CD14-positive monocyte (primary cell): ENCODE measurements around the gene GOLM1. TPM values are rescaled to one million over a fixed set of nuclear protein-coding genes. Genes with fewer than 3 reads are reported as not detected.

Experiments used
- DNase-seq, 3 donors: peaks; one replicate each; pipeline ENCODE4 v3.0.0-alpha.2; 2011 to 2022
- H2AFZ ChIP-seq: 2 replicates; pipeline ENCODE4 v1.6.0; 2012; ENCODE audit warnings: mild to moderate bottlenecking, low read depth, low read length, inconsistent platforms; ENCODE audit not compliant: insufficient read depth, poor library complexity, severe bottlenecking
- H3K27ac ChIP-seq, 2 donors: 1 replicate in 1 of 2; 2 replicates in 1 of 2; pipeline ENCODE4 v1.5.1; 2012 to 2013; ENCODE audit warnings: low read length in 2 of 2, control low read depth in 1 of 2, inconsistent platforms in 1 of 2, low read depth in 1 of 2, mild to moderate bottlenecking in 1 of 2
- H3K27me3 ChIP-seq, 2 donors: one replicate each; pipeline versions ENCODE4 v1.6.0 to v1.6.1; 2011 to 2013; ENCODE audit warnings: low read length in 2 of 2; ENCODE audit not compliant: control insufficient read depth in 2 of 2, insufficient read depth in 2 of 2
- H3K36me3 ChIP-seq, 2 donors: replicated peaks in 1 of 2; 1 replicate in 1 of 2; 2 replicates in 1 of 2; pipeline versions ENCODE4 v1.5.1 to v1.6.1; 2012 to 2013; ENCODE audit warnings: low read length in 2 of 2, control low read depth in 1 of 2, inconsistent platforms in 1 of 2, mild to moderate bottlenecking in 1 of 2; ENCODE audit not compliant: insufficient read depth in 2 of 2, control insufficient read depth in 1 of 2
- H3K4me1 ChIP-seq, 2 donors: 1 replicate in 1 of 2; 2 replicates in 1 of 2; pipeline versions ENCODE4 v1.5.1 to v1.6.1; 2012 to 2013; ENCODE audit warnings: low read length in 2 of 2, control low read depth in 1 of 2, inconsistent platforms in 1 of 2, mild to moderate bottlenecking in 1 of 2, moderate library complexity in 1 of 2; ENCODE audit not compliant: insufficient read depth in 2 of 2, control insufficient read depth in 1 of 2
- H3K4me2 ChIP-seq: replicated peaks from 2 replicates; pipeline ENCODE3; 2012; ENCODE audit warnings: low read length, moderate library complexity, mild to moderate bottlenecking; ENCODE audit not compliant: poor library complexity, severe bottlenecking; ENCODE audit errors: extremely low read depth
- H3K4me3 ChIP-seq, 3 experiments: fragments of 200-600 bp in 1 of 3; sonication (generic) in 1 of 3; replicated peaks in 1 of 3; 1 replicate in 2 of 3; 2 replicates in 1 of 3; pipeline ENCODE4 v1.5.1; 2011 to 2013; ENCODE audit warnings: low read length in 3 of 3, mild to moderate bottlenecking in 3 of 3, control low read depth in 2 of 3, low read depth in 2 of 3, inconsistent platforms in 1 of 3, moderate library complexity in 1 of 3
- H3K79me2 ChIP-seq: 2 replicates; pipeline ENCODE4 v1.6.0; 2012; ENCODE audit warnings: mild to moderate bottlenecking, control low read depth, inconsistent platforms, low read length, moderate library complexity; ENCODE audit not compliant: insufficient read depth
- H3K9ac ChIP-seq: 2 replicates; pipeline ENCODE4 v1.6.0; 2017; ENCODE audit warnings: low read length, mild to moderate bottlenecking; ENCODE audit not compliant: insufficient read depth, poor library complexity, severe bottlenecking
- H3K9me3 ChIP-seq, 2 donors: replicated peaks in 1 of 2; 1 replicate in 1 of 2; 2 replicates in 1 of 2; pipeline versions ENCODE4 v1.5.1 to v1.6.1; 2012 to 2013; ENCODE audit warnings: low read length in 2 of 2, control low read depth in 1 of 2; ENCODE audit not compliant: control insufficient read depth in 1 of 2, insufficient read depth in 1 of 2
- H4K20me1 ChIP-seq: 2 replicates; pipeline ENCODE4 v1.6.0; 2012; ENCODE audit warnings: mild to moderate bottlenecking, low read length, control low read depth, moderate library complexity; ENCODE audit not compliant: insufficient read depth
- H3K27ac Mint-ChIP-seq, 7 donors: one replicate each; pipeline ENCODE4 v1.8.0; 2020; ENCODE audit warnings: mild to moderate bottlenecking in 7 of 7, mixed read lengths in 7 of 7, moderate library complexity in 6 of 7, inconsistent platforms in 2 of 7
- H3K27me3 Mint-ChIP-seq, 3 donors: one replicate each; pipeline ENCODE4 v1.8.0; 2021 to 2022; ENCODE audit warnings: low read depth in 3 of 3, mild to moderate bottlenecking in 3 of 3, mixed read lengths in 3 of 3, moderate library complexity in 3 of 3, inconsistent platforms in 1 of 3
- H3K36me3 Mint-ChIP-seq, 2 donors: one replicate each; pipeline ENCODE4 v1.8.0; 2020; ENCODE audit warnings: mixed read lengths in 2 of 2, inconsistent platforms in 1 of 2, mild to moderate bottlenecking in 1 of 2
- H3K4me1 Mint-ChIP-seq: one replicate; pipeline ENCODE4 v1.8.0; 2020; ENCODE audit warnings: mild to moderate bottlenecking, mixed read lengths
- H3K4me3 Mint-ChIP-seq, 2 donors: one replicate each; pipeline ENCODE4 v1.8.0; 2020; ENCODE audit warnings: mild to moderate bottlenecking in 2 of 2, mixed read lengths in 2 of 2, moderate library complexity in 1 of 2
- H3K9me3 Mint-ChIP-seq, 7 donors: one replicate each; pipeline ENCODE4 v1.8.0; 2020 to 2022; ENCODE audit warnings: mixed read lengths in 7 of 7, mild to moderate bottlenecking in 6 of 7, moderate library complexity in 6 of 7, inconsistent platforms in 2 of 7
- CTCF ChIP-seq: fragments of 200-600 bp; IDR thresholded peaks from one replicate; pipeline ENCODE4 v1.8.0; 2022; ENCODE audit warnings: antibody characterized with exemption, mild to moderate bottlenecking
- WGBS: methylation state at CpG from one replicate; pipeline ENCODE4 v1.1.5; 2013; ENCODE audit warnings: missing lambda C conversion rate; ENCODE audit not compliant: insufficient coverage; 5-methylcytosine and 5-hydroxymethylcytosine counted together
- intact Hi-C, 2 donors: fragments of 100-400 bp; cut with micrococcal nuclease; formaldehyde crosslinking; loops; one replicate each; pipeline versions ENCODE4 v1.15.0 to v1.15.1; 2023
- polyA plus RNA-seq, 3 donors: library from polyadenylated mRNA; depleted of rRNA in 1 of 3; unstranded in 2 of 3; stranded (reverse) in 1 of 3; fragments of 300-500 nt in 2 of 3; fragments of >200 nt in 1 of 3; fragmentation: Illumina TruSeq in 2 of 3; gene quantifications; 1 replicate in 2 of 3; 2 replicates in 1 of 3; pipeline ENCODE4 v1.2.3, GENCODE V29; 2012 to 2021

The GOLM1 gene
- polyA plus RNA-seq, 3 donors, result 10.4 to 27.5 (median 12.9) TPM

DNA sequence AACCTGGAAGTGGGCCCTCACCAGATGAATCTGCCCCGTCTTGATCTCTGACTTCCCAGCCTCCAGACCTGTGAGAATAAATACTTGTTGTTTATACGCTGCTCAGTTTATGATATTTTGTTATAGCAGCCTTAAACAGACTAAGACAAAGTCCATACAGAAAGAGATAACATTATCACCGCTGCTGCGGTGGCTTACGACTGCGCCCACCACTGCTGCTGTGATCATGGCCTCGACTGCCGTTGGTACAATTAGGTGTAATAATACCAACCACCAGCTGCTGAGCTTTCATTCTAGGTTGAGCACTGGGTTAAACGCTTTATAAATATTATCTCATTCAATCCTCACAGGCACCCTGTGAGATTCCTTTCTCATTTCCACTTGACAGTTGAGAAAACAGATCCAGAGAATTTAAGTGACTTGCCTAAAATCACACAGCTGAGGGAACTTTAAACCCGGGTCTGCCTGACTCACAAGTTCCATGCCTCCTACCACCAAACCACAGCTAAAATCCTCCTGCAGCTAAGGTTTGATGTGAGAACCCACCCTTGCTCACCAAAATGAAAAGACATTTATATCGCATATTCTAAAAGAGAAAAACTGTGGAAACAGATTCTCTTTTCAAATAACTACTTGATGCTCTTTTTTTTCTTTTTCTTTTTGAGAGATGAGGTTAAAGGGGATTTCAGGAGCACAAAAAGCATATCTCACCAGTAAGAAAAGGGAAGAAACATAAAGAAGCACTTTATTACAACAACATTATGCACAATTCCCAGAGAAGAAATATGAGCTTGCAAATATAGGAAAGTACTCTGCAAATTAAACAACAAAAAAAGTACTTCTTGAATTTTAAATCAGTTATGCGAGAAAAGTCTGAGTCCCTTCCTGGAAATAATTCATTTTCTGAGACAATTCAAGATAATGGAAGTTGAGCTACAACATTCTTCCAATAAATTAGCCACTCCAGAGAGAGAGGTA is 23.9 kb downstream of the GOLM1 start:
- no peak overlapping the region for H3K9ac ChIP-seq
- H3K9me3 ChIP-seq, result no peaks in the 10 kb centered on the region
- no peaks in the 10 kb centered on the region for H3K27me3 ChIP-seq
- H3K79me2 ChIP-seq, result no peaks in the 10 kb centered on the region
- TF ChIP-seq CTCF, result no peak
- H3K27me3 Mint-ChIP-seq, result peaks cover 0 to 2% (median 2%) of the 10 kb centered on the region in 3 donors
- peaks cover 42 to 51% of the 10 kb centered on the region in 2 donors for H3K36me3 Mint-ChIP-seq
- no peaks in the 10 kb centered on the region for H3K9me3 Mint-ChIP-seq
- no peak overlapping the region for H3K4me3 ChIP-seq
- intact Hi-C loops, result no loop called here
- H3K36me3 ChIP-seq, result peaks cover 14 to 28% of the 10 kb centered on the region in 2 donors
- no peaks in the 10 kb centered on the region for H4K20me1 ChIP-seq
- no peak overlapping the region for H3K27ac Mint-ChIP-seq
- no peak overlapping the region for H3K4me3 Mint-ChIP-seq
- DNase-seq, result no peak
- peaks cover 4% of the 10 kb centered on the region for H3K4me1 Mint-ChIP-seq
- no peak overlapping the region for H3K4me2 ChIP-seq
- no peak overlapping the region for H3K27ac ChIP-seq
- H2AFZ ChIP-seq, result no peak overlapping the region
- 91% methylated on average over 8 of the region's 12 CpGs for WGBS
- peaks cover under 1 to 3% of the 10 kb centered on the region in 2 donors for H3K4me1 ChIP-seq

DNA sequence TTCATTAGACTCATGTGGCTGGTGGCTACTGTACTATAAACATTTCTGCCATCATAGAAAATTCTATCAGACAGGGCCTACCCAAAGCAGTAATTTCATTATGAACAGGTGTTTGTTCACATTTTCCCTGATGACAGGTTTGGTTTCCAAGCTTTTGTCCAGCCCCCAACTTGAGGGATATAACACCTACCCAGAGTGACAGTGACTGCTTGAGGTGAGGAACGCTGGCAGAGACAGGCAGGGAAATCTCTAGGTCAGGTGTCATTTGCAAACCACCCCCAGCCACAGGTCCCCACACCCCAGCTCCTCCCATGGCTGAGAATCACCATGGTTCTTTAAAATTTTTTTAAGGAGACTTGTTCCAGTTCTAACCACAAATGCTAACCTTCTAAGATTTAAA is 25.5 kb downstream of the GOLM1 start:
- Histone ChIP-seq H3K79me2 (no peaks in the 10 kb centered on the region), H3K36me3 (peaks cover 11 to 26% of the 10 kb centered on the region in 2 donors), H3K27ac (no peak overlapping the region), H3K9me3 (no peaks in the 10 kb centered on the region), H4K20me1 (no peaks in the 10 kb centered on the region), H3K4me3 (no peak overlapping the region), H2AFZ (no peak overlapping the region), H3K9ac (no peak overlapping the region), H3K27me3 (no peaks in the 10 kb centered on the region), H3K4me1 (peaks cover 13 to 19% of the 10 kb centered on the region in 2 donors), H3K4me2 (no peak overlapping the region)
- Mint-ChIP-seq H3K27me3 (peaks cover 0 to 2% (median 2%) of the 10 kb centered on the region in 3 donors), H3K36me3 (peaks cover 35 to 47% of the 10 kb centered on the region in 2 donors), H3K4me3 (no peak overlapping the region), H3K9me3 (peaks cover 0 to 2% (median 0%) of the 10 kb centered on the region in 7 donors), H3K4me1 (peaks cover 17% of the 10 kb centered on the region), H3K27ac (no peak overlapping the region)
- no CpG with 5 or more reads among the region's 1 CpG for WGBS
- intact Hi-C loops, result no loop called here
- TF ChIP-seq CTCF, result no peak
- DNase-seq, result no peak
